Measurements from ENCODE around the gene ATP2C2. TPM values are rescaled to one million over a fixed set of nuclear protein-coding genes. Genes with fewer than 3 reads are reported as not detected.

Gene ATP2C2
- polyA plus RNA-seq, 1 of the 3 experiments (the other 2 are of a cell fraction) = 0.33 TPM

- TF ChIP-seq, protein P1, sequence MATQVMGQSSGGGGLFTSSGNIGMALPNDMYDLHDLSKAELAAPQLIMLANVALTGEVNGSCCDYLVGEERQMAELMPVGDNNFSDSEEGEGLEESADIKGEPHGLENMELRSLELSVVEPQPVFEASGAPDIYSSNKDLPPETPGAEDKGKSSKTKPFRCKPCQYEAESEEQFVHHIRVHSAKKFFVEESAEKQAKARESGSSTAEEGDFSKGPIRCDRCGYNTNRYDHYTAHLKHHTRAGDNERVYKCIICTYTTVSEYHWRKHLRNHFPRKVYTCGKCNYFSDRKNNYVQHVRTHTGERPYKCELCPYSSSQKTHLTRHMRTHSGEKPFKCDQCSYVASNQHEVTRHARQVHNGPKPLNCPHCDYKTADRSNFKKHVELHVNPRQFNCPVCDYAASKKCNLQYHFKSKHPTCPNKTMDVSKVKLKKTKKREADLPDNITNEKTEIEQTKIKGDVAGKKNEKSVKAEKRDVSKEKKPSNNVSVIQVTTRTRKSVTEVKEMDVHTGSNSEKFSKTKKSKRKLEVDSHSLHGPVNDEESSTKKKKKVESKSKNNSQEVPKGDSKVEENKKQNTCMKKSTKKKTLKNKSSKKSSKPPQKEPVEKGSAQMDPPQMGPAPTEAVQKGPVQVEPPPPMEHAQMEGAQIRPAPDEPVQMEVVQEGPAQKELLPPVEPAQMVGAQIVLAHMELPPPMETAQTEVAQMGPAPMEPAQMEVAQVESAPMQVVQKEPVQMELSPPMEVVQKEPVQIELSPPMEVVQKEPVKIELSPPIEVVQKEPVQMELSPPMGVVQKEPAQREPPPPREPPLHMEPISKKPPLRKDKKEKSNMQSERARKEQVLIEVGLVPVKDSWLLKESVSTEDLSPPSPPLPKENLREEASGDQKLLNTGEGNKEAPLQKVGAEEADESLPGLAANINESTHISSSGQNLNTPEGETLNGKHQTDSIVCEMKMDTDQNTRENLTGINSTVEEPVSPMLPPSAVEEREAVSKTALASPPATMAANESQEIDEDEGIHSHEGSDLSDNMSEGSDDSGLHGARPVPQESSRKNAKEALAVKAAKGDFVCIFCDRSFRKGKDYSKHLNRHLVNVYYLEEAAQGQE (IDR thresholded peaks at IDR 0.05; ENCODE audit: low read depth, low read length) = no peak
- no peak for TF ChIP-seq GATA2 (CRISPR knock-in tag; IDR thresholded peaks at IDR 0.05)
Observed at GRCh38 chr16:84507011-84507982, 139.0 kb downstream of the ATP2C2 start (continued).

- ChIA-PET POLR2A (no interaction called here), CTCF (interaction anchor here (0.6 to 5.4 kb wide), 6 partner anchors 71 to 462 kb away, joined by 3 to 44 read pairs (median 4); no protein-coding TSS in a partner anchor)
- no peak overlapping the region for H2AFZ ChIP-seq (ENCODE audit: low read depth)
- no peak overlapping the region for H3K9ac ChIP-seq
- no peak overlapping the region for H3K27ac ChIP-seq (ENCODE audit: low read depth in 2 of 2, low read length in 1 of 2)
- H3K4me1 ChIP-seq (ENCODE audit: control insufficient read depth in 1 of 2, insufficient read depth in 2 of 2, low read depth in 1 of 2, low read length in 1 of 2) = peaks cover 10 to 22% of the 10 kb centered on the region in 2 experiments; a peak in 3 of 4 replicates
- H3K4me3 ChIP-seq (ENCODE audit: low read depth in 2 of 2, low read length in 1 of 2) = no peak overlapping the region
- H3K9me2 ChIP-seq = no peaks in the 10 kb centered on the region
- no peaks in the 10 kb centered on the region for H3K36me3 ChIP-seq (replicated peaks in 1 of 2; ENCODE audit: control insufficient read depth in 1 of 2, insufficient read depth in 2 of 2, low read length in 1 of 2)
- no peaks in the 10 kb centered on the region for H3F3A ChIP-seq (replicated peaks; ENCODE audit: insufficient read depth)
- H3K27me3 ChIP-seq (ENCODE audit: insufficient read depth) = no peaks in the 10 kb centered on the region
- peaks cover 9% of the 10 kb centered on the region; the same call in 1 of the 2 replicates for H3K79me2 ChIP-seq (ENCODE audit: insufficient read depth)
- no peak for DNase-seq
- H4K20me1 ChIP-seq (ENCODE audit: insufficient read depth) = no peaks in the 10 kb centered on the region
- TF ChIP-seq RFX5 (IDR thresholded peaks at IDR 0.05; ENCODE audit: low read length) = no peak
- TF ChIP-seq USF1 (IDR thresholded peaks at IDR 0.05; ENCODE audit: borderline replicate concordance, low read depth) = no peak
- no peak for TF ChIP-seq RXRA (IDR thresholded peaks at IDR 0.05; ENCODE audit: borderline replicate concordance, low read depth)
- no peak for TF ChIP-seq FOXM1 (IDR thresholded peaks at IDR 0.05; ENCODE audit: low read depth)
- no peak for TF ChIP-seq MXI1 (IDR thresholded peaks at IDR 0.05; ENCODE audit: low read depth, low read length)
- no peak for TF ChIP-seq GABPA (IDR thresholded peaks at IDR 0.05; ENCODE audit: low read depth)
- TF ChIP-seq EZH2phosphoT487 (IDR thresholded peaks at IDR 0.05; ENCODE audit: borderline replicate concordance, low read depth) = no peak
- WGBS (ENCODE audit: low lambda C conversion rate) = 93% methylated on average over 8 of the region's 8 CpGs
- H3K9me3 ChIP-seq = no peaks in the 10 kb centered on the region
- H3K4me2 ChIP-seq = no peak overlapping the region
Observed at GRCh38 chr16:84508502-84508901, 140.2 kb downstream of the ATP2C2 start.

Measured in SK-N-SH (cell line).